Astrocyte (in vitro differentiated cells and primary cell): ENCODE results near the gene ATL3. TPM values are rescaled to one million over a fixed set of nuclear protein-coding genes. Genes with fewer than 3 reads are reported as not detected.
"Not testable (repeated sequence)": the region's sequence is repeated elsewhere in the genome, so short reads cannot be mapped to it uniquely, and the experiment has no call there.

ENCODE experiments used
- DNase-seq: peaks from one replicate; pipeline ENCODE4 v3.0.0-alpha.2; 2010; ENCODE audit warnings: low read depth
- FAIRE-seq: peaks from 2 replicates; lab custom pipeline; 2011; peaks lifted over from hg19 to GRCh38; lab: Jason Lieb, UNC
- H2AFZ ChIP-seq: 2 replicates; pipeline ENCODE4 v1.6.0; 2012; ENCODE audit warnings: low read depth, low read length, inconsistent platforms
- H3K27ac ChIP-seq: 2 replicates; pipeline ENCODE4 v1.5.1; 2011; ENCODE audit warnings: low read depth, low read length, inconsistent platforms
- H3K27me3 ChIP-seq: 2 replicates; pipeline ENCODE4 v1.6.0; 2011; ENCODE audit warnings: low read length, inconsistent platforms; ENCODE audit not compliant: insufficient read depth
- H3K36me3 ChIP-seq: 2 replicates; pipeline ENCODE4 v1.5.1; 2011; ENCODE audit warnings: low read length, inconsistent platforms; ENCODE audit not compliant: insufficient read depth
- H3K4me1 ChIP-seq: 2 replicates; pipeline ENCODE4 v1.5.1; 2011; ENCODE audit warnings: low read length, inconsistent platforms; ENCODE audit not compliant: insufficient read depth
- H3K4me2 ChIP-seq: 2 replicates; pipeline ENCODE4 v1.6.0; 2012; ENCODE audit warnings: low read length, inconsistent platforms
- H3K4me3 ChIP-seq: 2 replicates; pipeline ENCODE4 v1.5.1; 2011; ENCODE audit warnings: low read depth, mild to moderate bottlenecking, low read length, inconsistent platforms; ENCODE audit not compliant: insufficient read depth
- H3K79me2 ChIP-seq: 2 replicates; pipeline ENCODE4 v1.6.0; 2012; ENCODE audit warnings: mild to moderate bottlenecking, low read length, inconsistent platforms; ENCODE audit not compliant: insufficient read depth
- H3K9ac ChIP-seq: 2 replicates; pipeline ENCODE4 v1.6.0; 2012; ENCODE audit warnings: mild to moderate bottlenecking, low read length, inconsistent platforms
- H3K9me3 ChIP-seq: 2 replicates; pipeline ENCODE4 v1.5.1; 2012; ENCODE audit warnings: low read depth, mild to moderate bottlenecking, low read length, inconsistent platforms; ENCODE audit not compliant: insufficient read depth
- H4K20me1 ChIP-seq: 2 replicates; pipeline ENCODE4 v1.6.0; 2012; ENCODE audit warnings: low read length, inconsistent platforms; ENCODE audit not compliant: insufficient read depth
- H3K27ac Mint-ChIP-seq: one replicate; pipeline ENCODE4 v1.8.0; 2021; ENCODE audit warnings: mild to moderate bottlenecking, mixed read lengths; ENCODE audit not compliant: unreplicated experiment
- H3K27me3 Mint-ChIP-seq: one replicate; pipeline ENCODE4 v1.8.0; 2021; ENCODE audit warnings: low read depth, mixed read lengths; ENCODE audit not compliant: unreplicated experiment
- H3K36me3 Mint-ChIP-seq: one replicate; pipeline ENCODE4 v1.8.0; 2021; ENCODE audit warnings: low read depth, mixed read lengths; ENCODE audit not compliant: unreplicated experiment
- H3K4me1 Mint-ChIP-seq: one replicate; pipeline ENCODE4 v1.8.0; 2021; ENCODE audit warnings: low read depth, mixed read lengths; ENCODE audit not compliant: unreplicated experiment
- H3K4me3 Mint-ChIP-seq: one replicate; pipeline ENCODE4 v1.8.0; 2021; ENCODE audit warnings: mild to moderate bottlenecking, moderate library complexity, mixed read lengths; ENCODE audit not compliant: unreplicated experiment
- H3K9me3 Mint-ChIP-seq: one replicate; pipeline ENCODE4 v1.8.0; 2021; ENCODE audit warnings: mild to moderate bottlenecking, mixed read lengths; ENCODE audit not compliant: unreplicated experiment
- CTCF ChIP-seq: IDR thresholded peaks from 2 replicates; pipeline ENCODE4 v1.5.1; 2011; ENCODE audit warnings: low read depth, mild to moderate bottlenecking, inconsistent platforms, low read length, moderate library complexity; ENCODE audit not compliant: insufficient read depth
- EZH2 ChIP-seq: IDR thresholded peaks from 2 replicates; pipeline ENCODE4 v1.6.1; 2012; ENCODE audit warnings: mild to moderate bottlenecking, low read length, inconsistent platforms; ENCODE audit not compliant: insufficient read depth
- total RNA-seq: library from RNA; stranded (reverse); gene quantifications from 2 replicates; pipeline ENCODE4 v1.2.1, GENCODE V29; 2021

ATL3 gene
- total RNA-seq, 1 donor from 2014 or later, result 45.2 TPM

- H3K36me3 Mint-ChIP-seq, result no peaks in the 10 kb centered on the region
- H3K27ac Mint-ChIP-seq, result no peak overlapping the region
- Histone ChIP-seq H3K4me3 (no peak overlapping the region), H3K9ac (no peak overlapping the region), H3K27me3 (no peaks in the 10 kb centered on the region), H3K4me2 (no peak overlapping the region), H3K9me3 (no peaks in the 10 kb centered on the region), H3K4me1 (no peaks in the 10 kb centered on the region), H3K36me3 (no peaks in the 10 kb centered on the region), H4K20me1 (no peaks in the 10 kb centered on the region), H3K79me2 (no peaks in the 10 kb centered on the region), H3K27ac (no peak overlapping the region), H2AFZ (no peak overlapping the region)
- H3K4me3 Mint-ChIP-seq, result no peak overlapping the region
- FAIRE-seq (no peak), DNase-seq (no peak)
- no peaks in the 10 kb centered on the region for H3K9me3 Mint-ChIP-seq
- H3K27me3 Mint-ChIP-seq, result no peaks in the 10 kb centered on the region
- TF ChIP-seq CTCF, result no peak
- no peak for TF ChIP-seq EZH2
- no peaks in the 10 kb centered on the region for H3K4me1 Mint-ChIP-seq
Observed at GRCh38 chr11:63621071-63621470, 50.1 kb downstream of the ATL3 start.

- Histone ChIP-seq H2AFZ (no peak overlapping the region), H3K27ac (no peak overlapping the region), H3K79me2 (no peaks in the 10 kb centered on the region), H3K4me1 (no peaks in the 10 kb centered on the region), H3K4me2 (no peak overlapping the region), H3K9me3 (no peaks in the 10 kb centered on the region), H3K27me3 (no peaks in the 10 kb centered on the region), H3K36me3 (no peaks in the 10 kb centered on the region), H4K20me1 (no peaks in the 10 kb centered on the region), H3K4me3 (no peak overlapping the region), H3K9ac (no peak overlapping the region)
- TF ChIP-seq EZH2 (no peak), CTCF (no peak)
- Mint-ChIP-seq H3K36me3 (no peaks in the 10 kb centered on the region), H3K4me1 (no peaks in the 10 kb centered on the region), H3K4me3 (no peak overlapping the region), H3K9me3 (no peaks in the 10 kb centered on the region), H3K27me3 (no peaks in the 10 kb centered on the region), H3K27ac (no peak overlapping the region)
- DNase-seq, result no peak
- FAIRE-seq, result no peak
Observed at GRCh38 chr11:63619967-63620366, 51.2 kb downstream of the ATL3 start.

DNA sequence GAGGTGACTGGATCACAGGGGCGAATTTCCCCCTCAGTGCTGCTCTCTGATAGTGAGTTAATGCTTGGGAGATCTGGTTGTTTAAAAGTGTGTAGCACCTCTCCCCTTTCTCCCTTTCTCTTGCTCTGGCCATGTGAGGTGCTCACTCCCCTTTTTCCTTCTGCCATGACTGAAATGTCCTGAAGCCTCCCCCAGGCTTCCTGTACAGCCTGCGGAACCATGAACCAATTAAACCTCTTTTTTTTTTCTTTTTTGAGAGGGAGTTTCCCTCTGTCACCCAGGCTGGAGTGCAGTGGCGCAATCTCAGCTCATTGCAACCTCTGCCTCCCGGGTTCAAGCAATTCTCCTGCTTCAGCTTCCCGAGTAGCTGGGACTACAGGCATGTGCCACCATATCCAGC, 53.5 kb downstream of the ATL3 start:
- H3K27me3 ChIP-seq, H3K27ac ChIP-seq, FAIRE-seq, H3K36me3 ChIP-seq, H3K9ac ChIP-seq, H3K27ac Mint-ChIP-seq, H4K20me1 ChIP-seq, H3K36me3 Mint-ChIP-seq, H3K4me2 ChIP-seq, H3K79me2 ChIP-seq, H3K4me1 Mint-ChIP-seq, H3K9me3 Mint-ChIP-seq, H3K4me3 ChIP-seq, H3K27me3 Mint-ChIP-seq, H3K4me3 Mint-ChIP-seq, H2AFZ ChIP-seq, DNase-seq, H3K9me3 ChIP-seq: not testable (repeated sequence)
- peaks cover 11% of the 10 kb centered on the region for H3K4me1 ChIP-seq
